Measurements from ENCODE around the gene PLEKHA8. TPM values are rescaled to one million over a fixed set of nuclear protein-coding genes. Genes with fewer than 3 reads are reported as not detected.
A peak's percentile ranks its signal among the peaks of the same experiment; 100 is the strongest.

The PLEKHA8 gene
- total and polyA plus RNA-seq, 3 experiments from 2014 or later: 3.7 to 10.0 (median 9.0) TPM

- no peaks in the 10 kb centered on the region for H3K9me3 ChIP-seq (ENCODE audit: low read length)
- peak overlapping the region; percentile 62 for H3K27ac ChIP-seq (ENCODE audit: low read depth, low read length)
- H3K4me3 Mint-ChIP-seq: peak overlapping the region; percentile 65 to 92 (median 80)
- peaks cover 52% of the 10 kb centered on the region for H3K4me1 ChIP-seq (ENCODE audit: insufficient read depth, low read length)
- H3K36me3 Mint-ChIP-seq: no peaks in the 10 kb centered on the region
- H3K36me3 ChIP-seq (ENCODE audit: insufficient read depth, low read length): no peaks in the 10 kb centered on the region
- peak overlapping the region; percentile 58 to 94 (median 82) for H3K27ac Mint-ChIP-seq
- ChIA-PET POLR2A (interaction anchor here (1.0 to 1.9 kb wide), 2 partner anchors 13 to 28 kb away, joined by 3 to 6 read pairs; partner anchors contain the start of gene MTURN), CTCF (interaction anchor here (0.7 to 1.0 kb wide), 2 partner anchors 13 to 90 kb away, joined by 3 to 5 read pairs; no protein-coding TSS in a partner anchor)
- no peaks in the 10 kb centered on the region for H3K27me3 ChIP-seq (ENCODE audit: insufficient read depth, low read length, poor library complexity, severe bottlenecking)
- no peaks in the 10 kb centered on the region for H3K27me3 Mint-ChIP-seq
- DNase-seq: no peak
- H3K4me1 Mint-ChIP-seq: peaks cover 47 to 61% (median 50%) of the 10 kb centered on the region in 3 donors
- no peaks in the 10 kb centered on the region for H3K9me3 Mint-ChIP-seq
- peak overlapping the region; percentile 38 for H3K4me3 ChIP-seq (ENCODE audit: low read length)
These were observed 133.9 kb downstream of the PLEKHA8 start for GRCh38 chr7:30162133-30162532.

DNA sequence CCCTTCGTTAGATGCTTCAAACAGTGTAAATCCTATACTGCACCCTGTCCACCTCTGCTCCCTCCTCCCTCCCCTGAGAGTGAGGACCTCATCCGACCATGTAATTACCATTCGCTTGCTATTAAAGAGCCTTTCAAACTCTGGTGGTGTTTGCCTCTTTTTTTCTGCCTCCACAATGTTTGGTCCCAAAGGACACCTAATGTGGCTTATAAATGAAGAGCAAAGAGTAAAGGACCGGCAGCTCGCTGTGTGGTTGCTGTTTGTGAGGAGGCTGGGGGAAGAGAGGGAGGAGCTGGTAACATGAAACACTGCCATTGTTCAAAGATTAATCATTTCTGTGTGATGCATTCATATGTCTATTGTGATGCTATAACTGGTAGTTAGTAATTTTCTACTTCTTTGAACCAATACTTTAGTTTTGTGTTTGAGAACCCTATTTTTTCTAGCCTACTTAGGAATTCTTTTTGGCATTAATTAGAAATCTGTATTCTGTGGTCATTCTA, 134.5 kb downstream of the PLEKHA8 start:
- peak overlapping the region; percentile 62 for H3K27ac ChIP-seq (ENCODE audit: low read depth, low read length)
- Mint-ChIP-seq H3K4me1 (peaks cover 41 to 58% (median 46%) of the 10 kb centered on the region in 3 donors), H3K4me3 (peak overlapping the region; percentile 65 to 92 (median 80)), H3K36me3 (peaks cover 0 to 2% (median 0%) of the 10 kb centered on the region in 3 donors), H3K27me3 (no peaks in the 10 kb centered on the region), H3K9me3 (no peaks in the 10 kb centered on the region), H3K27ac (peak overlapping the region; percentile 58 to 94 (median 82))
- H3K36me3 ChIP-seq (ENCODE audit: insufficient read depth, low read length): no peaks in the 10 kb centered on the region
- ChIA-PET POLR2A (interaction anchor here (0.6 to 1.9 kb wide), 3 partner anchors 14 to 122 kb away, joined by 3 to 6 read pairs (median 3); partner anchors contain the start of genes MTURN and ZNRF2), CTCF (interaction anchor here (0.7 to 1.2 kb wide), 2 partner anchors 89 to 186 kb away, joined by 3 to 4 read pairs; no protein-coding TSS in a partner anchor)
- H3K4me3 ChIP-seq (ENCODE audit: low read length): peak overlapping the region; percentile 38
- H3K9me3 ChIP-seq (ENCODE audit: low read length): no peaks in the 10 kb centered on the region
- DNase-seq: no peak
- no peaks in the 10 kb centered on the region for H3K27me3 ChIP-seq (ENCODE audit: insufficient read depth, low read length, poor library complexity, severe bottlenecking)
- peaks cover 46% of the 10 kb centered on the region for H3K4me1 ChIP-seq (ENCODE audit: insufficient read depth, low read length)

DNA sequence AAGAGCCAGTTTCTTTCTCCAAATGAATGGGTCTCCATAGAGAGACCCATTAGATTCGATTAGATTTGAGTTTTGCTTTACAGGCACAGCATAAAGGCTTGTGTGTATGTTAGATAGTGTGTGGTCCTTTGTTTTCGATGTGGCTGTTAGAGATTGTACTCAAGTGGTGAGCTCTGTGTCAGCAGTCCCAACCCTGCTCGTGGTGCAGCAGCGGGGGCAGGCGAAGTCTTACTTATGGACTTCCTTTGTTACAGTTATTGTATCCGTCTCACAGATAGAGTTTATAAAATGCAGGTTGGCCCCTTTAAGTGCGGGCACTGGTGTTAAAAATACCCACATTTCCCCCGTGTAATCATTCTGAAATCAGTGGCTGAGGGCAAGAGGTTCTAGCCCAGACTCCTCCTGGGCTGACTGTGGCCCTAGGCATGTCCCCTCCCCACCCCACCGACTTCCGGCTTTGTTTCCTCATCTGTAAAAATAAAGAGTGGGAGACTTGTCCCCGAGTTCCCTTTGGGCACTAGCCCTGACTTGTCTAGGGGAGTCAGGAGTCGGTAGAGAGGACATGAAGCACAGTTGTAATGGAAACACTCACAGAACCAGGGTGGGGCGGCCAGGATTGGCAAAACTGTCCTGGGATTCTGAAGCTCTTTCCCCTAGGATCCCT, 135.2 kb downstream of the PLEKHA8 start:
- no peaks in the 10 kb centered on the region for H3K9me3 ChIP-seq (ENCODE audit: low read length)
- no peaks in the 10 kb centered on the region for H3K36me3 ChIP-seq (ENCODE audit: insufficient read depth, low read length)
- no peaks in the 10 kb centered on the region for H3K27me3 ChIP-seq (ENCODE audit: insufficient read depth, low read length, poor library complexity, severe bottlenecking)
- peak overlapping the region; percentile 38 for H3K4me3 ChIP-seq (ENCODE audit: low read length)
- Mint-ChIP-seq H3K4me3 (peak overlapping the region; percentile 65 to 92 (median 80)), H3K36me3 (peaks cover 0 to 4% (median 0%) of the 10 kb centered on the region in 3 donors), H3K27ac (peak overlapping the region; percentile 58 to 94 (median 82)), H3K4me1 (peaks cover 40 to 58% (median 46%) of the 10 kb centered on the region in 3 donors), H3K9me3 (no peaks in the 10 kb centered on the region), H3K27me3 (no peaks in the 10 kb centered on the region)
- ChIA-PET CTCF (interaction anchor here (1.2 to 1.7 kb wide), 3 partner anchors 15 to 185 kb away, joined by 3 to 8 read pairs (median 4); no protein-coding TSS in a partner anchor), POLR2A (interaction anchor here (0.6 to 1.9 kb wide), 3 partner anchors 29 to 160 kb away, joined by 3 to 6 read pairs (median 3); partner anchors contain the start of genes MTURN and ZNRF2)
- peaks cover 43% of the 10 kb centered on the region for H3K4me1 ChIP-seq (ENCODE audit: insufficient read depth, low read length)
- peak overlapping the region; percentile 62 for H3K27ac ChIP-seq (ENCODE audit: low read depth, low read length)
- peak in 3 of 5 donors; percentile 18 to 58 (median 44) for DNase-seq

DNA sequence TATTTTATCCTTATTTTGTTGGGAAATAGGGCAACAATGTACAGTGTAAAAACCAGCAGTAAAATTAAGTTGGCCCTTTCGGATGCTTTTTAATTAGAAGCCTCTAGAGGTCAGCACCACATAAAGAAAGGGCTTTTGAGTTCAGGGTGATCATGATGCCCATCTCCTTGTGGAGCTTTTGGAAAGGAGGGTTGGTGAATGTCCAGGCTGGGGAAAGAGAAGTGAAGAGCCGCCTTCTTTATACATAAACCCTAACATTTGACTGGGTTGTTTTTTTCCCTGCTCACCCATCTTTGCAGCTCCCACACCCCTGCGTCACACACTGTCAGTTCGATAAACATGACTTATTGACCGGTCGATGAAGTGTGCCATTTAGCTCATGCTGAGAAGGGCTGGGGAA, 136.4 kb downstream of the PLEKHA8 start:
- peaks cover 0 to 4% (median 1%) of the 10 kb centered on the region in 3 donors for H3K36me3 Mint-ChIP-seq
- POLR2A ChIA-PET: no interaction called here

GRCh38 chr7:30165590-30165989, 137.4 kb downstream of the PLEKHA8 start:
- Histone ChIP-seq H3K4me3 (ENCODE audit: low read length) (no peak overlapping the region), H3K36me3 (ENCODE audit: insufficient read depth, low read length) (no peaks in the 10 kb centered on the region), H3K27me3 (ENCODE audit: insufficient read depth, low read length, poor library complexity, severe bottlenecking) (no peaks in the 10 kb centered on the region), H3K9me3 (ENCODE audit: low read length) (no peaks in the 10 kb centered on the region), H3K4me1 (ENCODE audit: insufficient read depth, low read length) (peaks cover 29% of the 10 kb centered on the region), H3K27ac (ENCODE audit: low read depth, low read length) (no peak overlapping the region)
- ChIA-PET CTCF (no interaction called here), POLR2A (no interaction called here)
- DNase-seq: no peak
- Mint-ChIP-seq H3K4me3 (no peak overlapping the region), H3K27ac (peak overlapping the region in 1 of 8 donors; percentile 33), H3K36me3 (peaks cover 0 to 4% (median 1%) of the 10 kb centered on the region in 3 donors), H3K4me1 (peaks cover 27 to 37% (median 28%) of the 10 kb centered on the region in 3 donors), H3K27me3 (no peaks in the 10 kb centered on the region), H3K9me3 (no peaks in the 10 kb centered on the region)

More for the DNA sequence above, 136.4 kb downstream of the PLEKHA8 start:
- Histone ChIP-seq H3K4me1 (ENCODE audit: insufficient read depth, low read length) (peaks cover 37% of the 10 kb centered on the region), H3K27me3 (ENCODE audit: insufficient read depth, low read length, poor library complexity, severe bottlenecking) (no peaks in the 10 kb centered on the region), H3K4me3 (ENCODE audit: low read length) (no peak overlapping the region), H3K36me3 (ENCODE audit: insufficient read depth, low read length) (no peaks in the 10 kb centered on the region), H3K9me3 (ENCODE audit: low read length) (no peaks in the 10 kb centered on the region), H3K27ac (ENCODE audit: low read depth, low read length) (no peak overlapping the region)
- H3K4me1 Mint-ChIP-seq: peaks cover 37 to 47% (median 37%) of the 10 kb centered on the region in 3 donors
- CTCF ChIA-PET: interaction anchor here (0.8 to 1.7 kb wide), 3 partner anchors 9 to 18 kb away, joined by 3 to 8 read pairs (median 4); no protein-coding TSS in a partner anchor
- no peak for DNase-seq
- peak overlapping the region in 4 of 7 donors; percentile 12 to 54 (median 22) for H3K4me3 Mint-ChIP-seq
- no peaks in the 10 kb centered on the region for H3K9me3 Mint-ChIP-seq
- H3K27ac Mint-ChIP-seq: peak overlapping the region in 3 of 8 donors; percentile 17 to 50 (median 44)
- no peaks in the 10 kb centered on the region for H3K27me3 Mint-ChIP-seq

GRCh38 chr7:30166155-30166840, 138.1 kb downstream of the PLEKHA8 start:
- POLR2A ChIA-PET: no interaction called here
- H3K9me3 ChIP-seq (ENCODE audit: low read length): no peaks in the 10 kb centered on the region
- Mint-ChIP-seq H3K4me3 (no peak overlapping the region), H3K4me1 (peaks cover 22 to 32% (median 23%) of the 10 kb centered on the region in 3 donors), H3K27ac (peak overlapping the region in 1 of 8 donors; percentile 7), H3K36me3 (peaks cover 0 to 4% (median 1%) of the 10 kb centered on the region in 3 donors), H3K27me3 (no peaks in the 10 kb centered on the region), H3K9me3 (no peaks in the 10 kb centered on the region)
- CTCF ChIA-PET: interaction anchor here (0.6 kb wide), 1 partner anchor 16 kb away, joined by 3 read pairs; no protein-coding TSS in a partner anchor
- no peaks in the 10 kb centered on the region for H3K36me3 ChIP-seq (ENCODE audit: insufficient read depth, low read length)
- no peaks in the 10 kb centered on the region for H3K27me3 ChIP-seq (ENCODE audit: insufficient read depth, low read length, poor library complexity, severe bottlenecking)
- no peak overlapping the region for H3K4me3 ChIP-seq (ENCODE audit: low read length)
- peaks cover 29% of the 10 kb centered on the region for H3K4me1 ChIP-seq (ENCODE audit: insufficient read depth, low read length)
- no peak for DNase-seq
- H3K27ac ChIP-seq (ENCODE audit: low read depth, low read length): no peak overlapping the region

- ChIA-PET POLR2A (no interaction called here), CTCF (interaction anchor here (0.6 kb wide), 1 partner anchor 15 kb away, joined by 3 read pairs; no protein-coding TSS in a partner anchor)
- H3K36me3 ChIP-seq (ENCODE audit: insufficient read depth, low read length): no peaks in the 10 kb centered on the region
- no peaks in the 10 kb centered on the region for H3K27me3 ChIP-seq (ENCODE audit: insufficient read depth, low read length, poor library complexity, severe bottlenecking)
- no peak overlapping the region for H3K4me3 Mint-ChIP-seq
- no peak overlapping the region for H3K4me3 ChIP-seq (ENCODE audit: low read length)
- peaks cover 0 to 4% (median 1%) of the 10 kb centered on the region in 3 donors for H3K36me3 Mint-ChIP-seq
- H3K27ac ChIP-seq (ENCODE audit: low read depth, low read length): no peak overlapping the region
- H3K9me3 ChIP-seq (ENCODE audit: low read length): no peaks in the 10 kb centered on the region
- H3K9me3 Mint-ChIP-seq: no peaks in the 10 kb centered on the region
- H3K27me3 Mint-ChIP-seq: no peaks in the 10 kb centered on the region
- peaks cover 26% of the 10 kb centered on the region for H3K4me1 ChIP-seq (ENCODE audit: insufficient read depth, low read length)
- H3K27ac Mint-ChIP-seq: peak overlapping the region in 1 of 8 donors; percentile 14
- DNase-seq: no peak
- peaks cover 21 to 29% (median 23%) of the 10 kb centered on the region in 3 donors for H3K4me1 Mint-ChIP-seq
These were observed 138.6 kb downstream of the PLEKHA8 start for GRCh38 chr7:30166841-30167235.

Data from CD8-positive, alpha-beta memory T cell (primary cell).